SU-DHL-6 (cell line): Measurements from ENCODE around the gene FAM240A.

Source experiments
- H2AFZ ChIP-seq: fragments of 200-600 bp; sonication (generic); 2 replicates; pipeline ENCODE4 v1.6.1; 2014; ENCODE audit warnings: low read depth, mild to moderate bottlenecking, moderate library complexity, mixed read lengths, antibody characterized with exemption, low read length; ENCODE audit not compliant: severe bottlenecking
- H3F3A ChIP-seq: fragments of 200-600 bp; shearing (Covaris generic); 2 replicates; pipeline ENCODE4 v1.6.0; 2016; ENCODE audit warnings: antibody characterized with exemption, mild to moderate bottlenecking; ENCODE audit not compliant: insufficient read depth
- H3K27ac ChIP-seq: fragments of 200-600 bp; sonication (generic); 2 replicates; pipeline ENCODE4 v1.5.1; 2016; ENCODE audit warnings: low read depth, mild to moderate bottlenecking, low read length, moderate library complexity, mixed read lengths
- H3K27me3 ChIP-seq: fragments of 200-600 bp; sonication (generic), shearing (Covaris generic); 2 replicates; pipeline ENCODE4 v1.6.0; 2014; ENCODE audit warnings: mild to moderate bottlenecking, low read length
- H3K36me3 ChIP-seq: fragments of 200-600 bp; sonication (generic); 2 replicates; pipeline ENCODE4 v1.6.1; 2014; ENCODE audit warnings: mild to moderate bottlenecking, low read length, mixed read lengths
- H3K4me2 ChIP-seq: fragments of 300-600, 200-600 bp; shearing (Covaris generic), sonication (generic); 2 replicates; pipeline ENCODE4 v1.6.0; 2014; ENCODE audit warnings: low read length, low read depth, mild to moderate bottlenecking; ENCODE audit not compliant: poor library complexity, severe bottlenecking
- H3K4me3 ChIP-seq: fragments of 200-600 bp; sonication (generic); 2 replicates; pipeline ENCODE4 v1.5.1; 2014; ENCODE audit warnings: antibody characterized with exemption, low read length, mild to moderate bottlenecking, mixed read lengths; ENCODE audit not compliant: insufficient read depth, poor library complexity, severe bottlenecking
- H3K79me2 ChIP-seq: fragments of 200-600 bp; sonication (generic); 2 replicates; pipeline ENCODE4 v1.6.1; 2014; ENCODE audit warnings: mild to moderate bottlenecking, low read length, moderate library complexity; ENCODE audit not compliant: insufficient read depth
- H3K9ac ChIP-seq: fragments of 200-600 bp; sonication (generic); 2 replicates; pipeline ENCODE4 v1.7.0; 2014; ENCODE audit warnings: mild to moderate bottlenecking, low read length
- H3K9me2 ChIP-seq: fragments of 200-600 bp; sonication (generic); replicated peaks from 2 replicates; pipeline ENCODE4 v1.6.1; 2014; ENCODE audit warnings: low read length; ENCODE audit not compliant: insufficient read depth
- H3K9me3 ChIP-seq: fragments of 200-600 bp; sonication (generic); 2 replicates; pipeline ENCODE4 v1.6.1; 2014; ENCODE audit warnings: low read length, mixed read lengths; ENCODE audit not compliant: insufficient read depth
- H4K20me1 ChIP-seq: fragments of 200-600 bp; sonication (generic); 2 replicates; pipeline ENCODE4 v1.6.1; 2014; ENCODE audit warnings: low read depth, mild to moderate bottlenecking, antibody characterized with exemption, low read length, moderate library complexity, mixed read lengths
- EZH2phosphoT487 ChIP-seq: fragments of 200-600 bp; sonication (generic), shearing (Covaris generic); conservative IDR thresholded peaks from 2 replicates; pipeline ENCODE4 v1.6.1; 2018; ENCODE audit warnings: mild to moderate bottlenecking, antibody characterized with exemption, low read length, moderate library complexity, mixed read lengths
- TF ChIP-seq, protein P1 (sequence below): fragments of 200-600 bp; sonication (generic); IDR thresholded peaks from one replicate; pipeline ENCODE4 v1.5.1; 2017; ENCODE audit warnings: antibody characterized with exemption, mild to moderate bottlenecking, low read length, moderate library complexity; ENCODE audit not compliant: insufficient read depth, poor library complexity, severe bottlenecking

The FAM240A gene

DNA sequence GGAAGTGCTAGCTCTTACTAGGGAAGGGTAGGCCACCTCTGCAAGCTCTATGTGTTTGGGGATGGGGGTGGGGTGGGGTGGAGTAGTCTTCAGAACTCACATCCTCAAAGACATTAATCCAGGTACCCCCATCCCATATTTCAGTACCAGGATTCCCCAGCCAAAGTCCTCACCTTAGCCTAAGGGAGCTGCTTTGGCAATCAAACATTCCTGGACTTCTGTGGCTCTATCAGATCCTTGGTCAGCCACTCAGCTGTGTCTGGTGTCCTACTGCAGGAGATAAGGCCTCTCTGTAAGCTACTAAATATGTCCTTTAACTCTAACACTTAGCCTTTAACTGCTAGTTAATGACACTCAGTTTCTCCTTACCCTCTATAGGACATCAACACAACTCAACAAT lies 26.9 kb downstream of the FAM240A start:
- Histone ChIP-seq H3K4me3 (no peak overlapping the region), H3K9me2 (no peaks in the 10 kb centered on the region), H2AFZ (no peak overlapping the region), H3K36me3 (no peaks in the 10 kb centered on the region), H3K79me2 (no peaks in the 10 kb centered on the region), H4K20me1 (no peaks in the 10 kb centered on the region), H3K27me3 (no peaks in the 10 kb centered on the region), H3K9ac (no peak overlapping the region), H3F3A (no peaks in the 10 kb centered on the region), H3K27ac (no peak overlapping the region), H3K4me2 (no peak overlapping the region), H3K9me3 (no peaks in the 10 kb centered on the region)
- TF ChIP-seq EZH2phosphoT487: no peak
- TF ChIP-seq, protein P1, sequence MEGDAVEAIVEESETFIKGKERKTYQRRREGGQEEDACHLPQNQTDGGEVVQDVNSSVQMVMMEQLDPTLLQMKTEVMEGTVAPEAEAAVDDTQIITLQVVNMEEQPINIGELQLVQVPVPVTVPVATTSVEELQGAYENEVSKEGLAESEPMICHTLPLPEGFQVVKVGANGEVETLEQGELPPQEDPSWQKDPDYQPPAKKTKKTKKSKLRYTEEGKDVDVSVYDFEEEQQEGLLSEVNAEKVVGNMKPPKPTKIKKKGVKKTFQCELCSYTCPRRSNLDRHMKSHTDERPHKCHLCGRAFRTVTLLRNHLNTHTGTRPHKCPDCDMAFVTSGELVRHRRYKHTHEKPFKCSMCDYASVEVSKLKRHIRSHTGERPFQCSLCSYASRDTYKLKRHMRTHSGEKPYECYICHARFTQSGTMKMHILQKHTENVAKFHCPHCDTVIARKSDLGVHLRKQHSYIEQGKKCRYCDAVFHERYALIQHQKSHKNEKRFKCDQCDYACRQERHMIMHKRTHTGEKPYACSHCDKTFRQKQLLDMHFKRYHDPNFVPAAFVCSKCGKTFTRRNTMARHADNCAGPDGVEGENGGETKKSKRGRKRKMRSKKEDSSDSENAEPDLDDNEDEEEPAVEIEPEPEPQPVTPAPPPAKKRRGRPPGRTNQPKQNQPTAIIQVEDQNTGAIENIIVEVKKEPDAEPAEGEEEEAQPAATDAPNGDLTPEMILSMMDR: no peak

DNA sequence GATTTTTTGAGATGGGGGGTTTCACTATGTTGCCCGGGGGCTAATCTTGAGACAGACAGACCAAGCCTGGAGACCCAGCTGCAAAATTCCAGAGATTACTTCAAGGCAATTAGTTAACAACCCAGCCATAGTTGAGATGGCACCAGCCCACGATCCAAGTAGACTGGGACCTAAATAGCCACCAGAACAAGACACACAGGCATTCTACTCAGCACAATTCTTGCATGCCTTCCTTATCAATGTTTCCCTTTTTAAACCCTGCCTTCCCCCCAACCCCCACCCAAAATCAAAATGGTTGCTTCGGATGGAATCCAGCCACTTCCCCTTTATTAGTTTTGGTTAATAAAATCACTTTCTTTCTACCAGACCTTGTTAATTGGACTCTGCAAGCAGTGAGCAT lies 28.6 kb downstream of the FAM240A start:
- Histone ChIP-seq H3K27ac (no peak overlapping the region), H3K4me3 (no peak overlapping the region), H3K9me2 (no peaks in the 10 kb centered on the region), H3F3A (no peaks in the 10 kb centered on the region), H2AFZ (no peak overlapping the region), H4K20me1 (no peaks in the 10 kb centered on the region), H3K79me2 (no peaks in the 10 kb centered on the region), H3K9ac (no peak overlapping the region), H3K4me2 (no peak overlapping the region), H3K27me3 (no peaks in the 10 kb centered on the region), H3K36me3 (no peaks in the 10 kb centered on the region), H3K9me3 (no peaks in the 10 kb centered on the region)
- no peak for TF ChIP-seq EZH2phosphoT487
- TF ChIP-seq, protein P1: no peak

DNA sequence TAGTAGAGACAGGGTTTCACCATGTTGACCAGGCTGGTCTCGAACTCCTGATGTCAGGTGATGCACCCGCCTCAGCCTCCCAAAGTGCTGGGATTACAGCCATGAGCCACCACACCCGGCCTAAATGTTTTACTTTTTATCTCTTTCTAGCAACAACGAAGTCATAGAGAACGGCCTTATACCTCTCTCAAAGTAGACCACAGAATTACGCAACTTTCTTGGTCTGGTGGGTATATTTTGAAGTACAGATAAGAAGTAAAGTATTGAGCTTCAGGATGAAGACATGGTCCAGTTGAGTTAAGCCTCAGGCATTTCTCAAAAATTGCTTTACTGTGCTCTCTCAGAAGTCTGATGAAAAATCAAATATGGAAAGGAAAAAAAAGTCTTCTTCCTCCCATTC lies 30.6 kb downstream of the FAM240A start:
- TF ChIP-seq EZH2phosphoT487: no peak
- TF ChIP-seq, protein P1: no peak
- H2AFZ ChIP-seq: no peak overlapping the region

DNA sequence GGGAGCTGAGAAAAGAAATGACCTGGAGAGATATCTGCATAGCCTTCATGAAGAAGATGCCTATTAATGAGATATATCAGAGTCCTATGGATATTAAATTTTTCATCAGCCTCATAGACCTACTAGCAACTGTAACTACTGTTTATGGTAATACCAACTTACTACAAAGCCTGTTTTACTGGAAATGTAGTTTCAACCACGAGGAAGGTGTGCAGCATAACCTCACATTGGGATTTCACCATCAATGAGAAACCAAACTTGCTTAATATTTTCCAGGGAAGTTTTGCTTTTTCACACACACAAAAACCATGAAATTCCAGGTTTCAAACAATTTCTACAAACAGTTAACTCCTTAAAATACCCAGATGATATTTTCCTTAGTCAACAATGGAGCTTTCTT lies 31.4 kb downstream of the FAM240A start:
- H3K36me3 ChIP-seq: no peaks in the 10 kb centered on the region
- H3K4me3 ChIP-seq: no peak overlapping the region
- no peaks in the 10 kb centered on the region for H4K20me1 ChIP-seq
- no peaks in the 10 kb centered on the region for H3K27me3 ChIP-seq
- H3K4me2 ChIP-seq: no peak overlapping the region
- no peak overlapping the region for H3K27ac ChIP-seq
- H3K79me2 ChIP-seq: no peaks in the 10 kb centered on the region
- TF ChIP-seq EZH2phosphoT487: no peak
- no peak overlapping the region for H3K9ac ChIP-seq
- no peak overlapping the region for H2AFZ ChIP-seq
- no peaks in the 10 kb centered on the region for H3K9me3 ChIP-seq
- no peaks in the 10 kb centered on the region for H3K9me2 ChIP-seq
- H3F3A ChIP-seq: no peaks in the 10 kb centered on the region

More for the DNA sequence above, 30.6 kb downstream of the FAM240A start:
- no peaks in the 10 kb centered on the region for H3F3A ChIP-seq
- H3K9ac ChIP-seq: no peak overlapping the region
- no peaks in the 10 kb centered on the region for H3K9me3 ChIP-seq
- H4K20me1 ChIP-seq: no peaks in the 10 kb centered on the region
- H3K79me2 ChIP-seq: no peaks in the 10 kb centered on the region
- no peaks in the 10 kb centered on the region for H3K9me2 ChIP-seq
- H3K4me3 ChIP-seq: no peak overlapping the region
- no peaks in the 10 kb centered on the region for H3K27me3 ChIP-seq
- no peak overlapping the region for H3K4me2 ChIP-seq
- H3K27ac ChIP-seq: no peak overlapping the region
- H3K36me3 ChIP-seq: no peaks in the 10 kb centered on the region
